SH-SY5Y (cell line): ENCODE data around the gene RHBDL3.

ENCODE experiments used
- GATA2 ChIP-seq: IDR thresholded peaks from 2 replicates; pipeline ENCODE4 v1.6.1; 2011; ENCODE audit warnings: mild to moderate bottlenecking, low read depth, low read length
- GATA3 ChIP-seq: IDR thresholded peaks from 2 replicates; pipeline ENCODE4 v1.6.1; 2011; ENCODE audit warnings: low read depth, mild to moderate bottlenecking, low read length, moderate library complexity

GRCh38 chr17:32222621-32223020 is 43.0 kb upstream of the RHBDL3 start:
- TF ChIP-seq GATA3 (no peak), GATA2 (no peak)
